Gastroesophageal sphincter (tissue), 3 donors: Measurements from ENCODE around the gene PCSK2.

Experiments
- EP300 ChIP-seq: sonication (generic); formaldehyde crosslinking; IDR thresholded peaks from one replicate; pipeline ENCODE4 v1.6.1; 2017; ENCODE audit warnings: antibody characterized with exemption, mild to moderate bottlenecking
- POLR2AphosphoS5 ChIP-seq: sonication (generic); formaldehyde crosslinking; IDR thresholded peaks from one replicate; pipeline ENCODE4 v1.6.1; 2017; ENCODE audit warnings: antibody characterized with exemption
- TF ChIP-seq, protein P1 (sequence below), 4 experiments: fragments of 200-600 bp in 2 of 4; fragments of 450-650 bp in 2 of 4; sonication (generic) in 1 of 4; IDR thresholded peaks; one replicate each; pipeline ENCODE4 v1.5.1; 2017 to 2019; ENCODE audit warnings: antibody characterized with exemption in 4 of 4, mild to moderate bottlenecking in 2 of 4, moderate library complexity in 2 of 4

DNA sequence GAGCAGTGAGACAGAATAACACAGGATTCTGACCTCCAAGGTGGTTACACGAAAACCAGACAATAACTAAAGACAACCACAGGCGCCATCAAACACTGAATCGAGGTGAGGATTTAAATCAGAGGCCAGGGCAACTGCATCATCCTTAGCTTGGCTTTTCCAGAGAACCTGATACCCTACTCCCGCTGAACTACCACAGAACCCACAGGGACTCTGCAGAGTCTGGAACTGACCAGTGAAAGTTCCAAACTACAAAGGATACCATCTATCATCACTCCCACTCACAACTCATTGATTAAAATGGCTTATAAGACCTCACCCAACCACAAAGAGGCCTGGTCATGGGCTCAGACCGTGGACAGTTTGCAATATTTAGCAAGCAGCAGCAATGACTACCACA, 219.3 kb downstream of the PCSK2 start:
- TF ChIP-seq EP300 = no peak
- TF ChIP-seq, protein P1, sequence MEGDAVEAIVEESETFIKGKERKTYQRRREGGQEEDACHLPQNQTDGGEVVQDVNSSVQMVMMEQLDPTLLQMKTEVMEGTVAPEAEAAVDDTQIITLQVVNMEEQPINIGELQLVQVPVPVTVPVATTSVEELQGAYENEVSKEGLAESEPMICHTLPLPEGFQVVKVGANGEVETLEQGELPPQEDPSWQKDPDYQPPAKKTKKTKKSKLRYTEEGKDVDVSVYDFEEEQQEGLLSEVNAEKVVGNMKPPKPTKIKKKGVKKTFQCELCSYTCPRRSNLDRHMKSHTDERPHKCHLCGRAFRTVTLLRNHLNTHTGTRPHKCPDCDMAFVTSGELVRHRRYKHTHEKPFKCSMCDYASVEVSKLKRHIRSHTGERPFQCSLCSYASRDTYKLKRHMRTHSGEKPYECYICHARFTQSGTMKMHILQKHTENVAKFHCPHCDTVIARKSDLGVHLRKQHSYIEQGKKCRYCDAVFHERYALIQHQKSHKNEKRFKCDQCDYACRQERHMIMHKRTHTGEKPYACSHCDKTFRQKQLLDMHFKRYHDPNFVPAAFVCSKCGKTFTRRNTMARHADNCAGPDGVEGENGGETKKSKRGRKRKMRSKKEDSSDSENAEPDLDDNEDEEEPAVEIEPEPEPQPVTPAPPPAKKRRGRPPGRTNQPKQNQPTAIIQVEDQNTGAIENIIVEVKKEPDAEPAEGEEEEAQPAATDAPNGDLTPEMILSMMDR (IDR thresholded peaks at IDR 0.05) = no peak
- TF ChIP-seq POLR2AphosphoS5 = no peak
